AG09309 (cell line): ENCODE results near the gene C9orf43.

ENCODE experiments used
- DNase-seq: peaks from one replicate; pipeline ENCODE4 v3.0.0-alpha.2; 2010; ENCODE audit warnings: low read depth
- H3K4me3 ChIP-seq: 2 replicates; pipeline ENCODE4 v1.5.1; 2011; ENCODE audit warnings: mild to moderate bottlenecking, low read depth, low read length, moderate library complexity; ENCODE audit not compliant: control insufficient read depth
- CTCF ChIP-seq: IDR thresholded peaks from 2 replicates; pipeline ENCODE4 v1.5.1; 2011; ENCODE audit warnings: mild to moderate bottlenecking, low read depth, low read length, inconsistent platforms; ENCODE audit not compliant: insufficient read depth, control insufficient read depth; ENCODE audit errors: missing control alignments

C9orf43 gene

GRCh38 chr9:113368982-113369854, 41.3 kb upstream of the C9orf43 start:
- no peak overlapping the region for H3K4me3 ChIP-seq
- no peak for TF ChIP-seq CTCF
- DNase-seq: no peak

DNA sequence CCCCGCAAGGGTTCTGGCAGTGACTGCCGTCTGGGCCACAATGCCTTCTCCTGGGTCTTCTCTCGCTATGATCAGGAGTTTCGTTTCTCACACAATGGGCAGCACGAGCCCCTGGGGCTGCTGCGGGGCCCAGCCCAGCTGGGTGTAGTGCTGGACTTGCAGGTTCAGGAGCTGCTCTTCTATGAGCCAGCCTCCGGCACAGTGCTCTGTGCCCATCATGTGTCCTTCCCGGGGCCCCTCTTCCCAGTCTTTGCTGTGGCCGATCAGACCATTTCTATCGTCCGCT, 40.7 kb upstream of the C9orf43 start:
- H3K4me3 ChIP-seq: no peak overlapping the region
- DNase-seq: no peak
- TF ChIP-seq CTCF: no peak

DNA sequence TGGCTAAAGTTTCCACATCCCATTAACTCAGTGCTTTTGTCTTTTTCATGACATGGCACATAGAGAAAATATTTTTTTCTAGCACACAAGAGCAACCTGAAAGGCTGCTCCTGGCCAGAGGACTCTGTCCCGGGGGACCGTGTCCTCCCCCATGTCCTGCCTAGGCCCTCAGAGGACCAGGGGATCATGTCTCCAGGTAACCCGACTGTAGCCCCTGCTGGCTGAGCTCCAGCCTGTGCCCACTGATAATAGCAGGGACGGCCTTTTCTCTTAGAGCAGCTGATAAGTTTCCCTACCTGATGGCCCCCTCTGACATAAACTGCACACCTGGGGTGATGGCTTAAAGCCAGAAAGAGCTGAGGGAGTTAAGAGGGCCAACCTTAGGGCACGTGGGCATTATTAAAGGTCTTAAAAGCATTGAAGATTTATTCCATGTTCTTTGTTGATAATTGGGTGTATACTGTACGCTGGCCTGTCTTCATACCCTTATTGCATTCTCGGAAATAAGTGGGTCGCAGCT, 39.7 kb upstream of the C9orf43 start:
- no peak for DNase-seq
- no peak overlapping the region for H3K4me3 ChIP-seq
- TF ChIP-seq CTCF: no peak

DNA sequence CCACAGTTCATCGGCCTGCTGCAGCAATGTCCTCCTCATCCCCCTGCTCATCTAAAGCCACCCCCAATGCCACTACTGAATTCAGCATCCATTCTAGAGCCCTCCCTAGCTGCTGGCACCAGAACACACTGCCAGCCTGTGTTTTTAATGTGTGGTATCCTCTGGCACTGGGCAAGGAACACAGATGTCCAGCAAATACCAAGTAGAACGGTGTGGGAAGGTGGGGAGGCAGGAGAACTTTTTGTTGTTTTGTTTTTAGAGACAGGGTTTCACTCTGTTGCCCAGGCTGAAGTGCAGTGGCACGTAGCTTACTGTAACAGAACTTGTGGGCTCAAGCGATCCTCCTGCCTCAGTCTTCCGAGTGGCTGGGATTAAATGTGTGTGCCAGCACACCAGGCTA, 38.5 kb upstream of the C9orf43 start:
- no peak overlapping the region for H3K4me3 ChIP-seq
- no peak for DNase-seq
- TF ChIP-seq CTCF: no peak

GRCh38 chr9:113373256-113373655, 37.3 kb upstream of the C9orf43 start:
- no peak overlapping the region for H3K4me3 ChIP-seq
- no peak for TF ChIP-seq CTCF
- no peak for DNase-seq

DNA sequence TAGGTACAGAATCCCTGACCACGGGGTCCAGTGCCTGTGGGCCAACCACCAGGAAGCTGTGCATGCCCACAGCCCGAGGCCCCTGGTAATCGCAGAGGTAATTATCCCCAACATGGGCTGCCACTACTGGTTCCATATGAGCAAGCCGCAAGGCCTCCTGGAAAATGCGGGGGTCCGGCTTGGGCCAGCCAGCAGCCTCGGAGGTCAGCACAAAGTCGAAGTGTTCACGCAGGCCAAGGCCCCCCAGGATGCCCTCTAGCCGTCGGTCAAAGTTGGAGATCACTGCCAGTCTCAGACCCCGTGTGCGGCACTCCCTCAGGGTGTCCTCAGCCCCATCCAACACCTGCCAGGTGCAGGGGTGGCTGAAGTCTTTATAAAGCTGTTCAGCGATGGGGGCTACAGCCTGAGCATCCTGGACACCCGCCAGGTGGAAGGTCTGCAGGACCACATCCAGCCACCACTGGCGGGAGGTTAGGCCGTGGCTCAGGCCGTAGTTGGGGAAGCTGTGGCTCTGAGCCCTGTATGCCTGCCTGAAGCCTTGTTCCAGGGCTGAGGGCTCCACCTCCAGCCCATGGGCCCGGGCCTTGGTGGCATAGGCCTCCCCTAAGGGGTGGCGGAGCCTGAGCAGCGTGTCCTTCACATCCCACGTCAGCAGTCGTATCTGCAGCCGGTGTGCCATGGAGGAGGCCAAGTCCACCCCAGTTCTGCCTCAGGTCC, 36.7 kb upstream of the C9orf43 start:
- DNase-seq: no peak
- H3K4me3 ChIP-seq: no peak overlapping the region
- TF ChIP-seq CTCF: no peak
